Glutamatergic neuron (in vitro differentiated cells): Measurements from ENCODE around the gene UBAC2. TPM values are rescaled to one million over a fixed set of nuclear protein-coding genes. Genes with fewer than 3 reads are reported as not detected.

Experiments
- DNase-seq: peaks from one replicate; pipeline ENCODE4 v3.0.0; 2022
- H3K27ac Mint-ChIP-seq: one replicate; pipeline ENCODE4 v1.8.0; 2020; ENCODE audit warnings: mild to moderate bottlenecking, mixed read lengths, inconsistent platforms; ENCODE audit not compliant: unreplicated experiment
- H3K27me3 Mint-ChIP-seq: one replicate; pipeline ENCODE4 v1.8.0; 2020; ENCODE audit warnings: mild to moderate bottlenecking, moderate library complexity, mixed read lengths, inconsistent platforms; ENCODE audit not compliant: unreplicated experiment
- H3K36me3 Mint-ChIP-seq: one replicate; pipeline ENCODE4 v1.8.0; 2020; ENCODE audit warnings: mild to moderate bottlenecking, mixed read lengths, inconsistent platforms; ENCODE audit not compliant: unreplicated experiment
- H3K4me1 Mint-ChIP-seq: one replicate; pipeline ENCODE4 v1.8.0; 2020; ENCODE audit warnings: mild to moderate bottlenecking, low read depth, mixed read lengths, inconsistent platforms; ENCODE audit not compliant: unreplicated experiment
- H3K4me3 Mint-ChIP-seq: one replicate; pipeline ENCODE4 v1.8.0; 2020; ENCODE audit warnings: mild to moderate bottlenecking, mixed read lengths, inconsistent platforms; ENCODE audit not compliant: unreplicated experiment
- H3K9me3 Mint-ChIP-seq: one replicate; pipeline ENCODE4 v1.8.0; 2020; ENCODE audit warnings: mild to moderate bottlenecking, moderate library complexity, mixed read lengths, inconsistent platforms; ENCODE audit not compliant: unreplicated experiment
- CTCF ChIP-seq: fragments of 200-600 bp; sonication (generic); IDR thresholded peaks from one replicate; pipeline ENCODE4 v1.5.0; 2021; ENCODE audit not compliant: partially characterized antibody, unreplicated experiment
- total RNA-seq: library from RNA; stranded (reverse); fragmentation: NEBNext Ultra II Directional; extraction: Animal tissue kit (Norgen Biotek cat#: 25700); gene quantifications from one replicate; pipeline ENCODE4 v1.2.1, GENCODE V29; 2021; ENCODE audit not compliant: unreplicated experiment

UBAC2 gene
- total RNA-seq, 1 donor from 2014 or later: 33.3 TPM

- peaks cover 2% of the 10 kb centered on the region for H3K27me3 Mint-ChIP-seq
- TF ChIP-seq CTCF: no peak
- peaks cover 16% of the 10 kb centered on the region for H3K4me1 Mint-ChIP-seq
- H3K4me3 Mint-ChIP-seq: no peak overlapping the region
- H3K9me3 Mint-ChIP-seq: peaks cover 2% of the 10 kb centered on the region
- no peak for DNase-seq
- H3K27ac Mint-ChIP-seq: no peak overlapping the region
- H3K36me3 Mint-ChIP-seq: peaks cover 5% of the 10 kb centered on the region
These were observed 56.6 kb downstream of the UBAC2 start for GRCh38 chr13:99257291-99257690.

- H3K4me1 Mint-ChIP-seq: peaks cover 16% of the 10 kb centered on the region
- H3K4me3 Mint-ChIP-seq: no peak within 1 kb of the TSS
- H3K36me3 Mint-ChIP-seq: peaks cover 5% of the 10 kb centered on the region
- DNase-seq: no peak
- H3K27ac Mint-ChIP-seq: no peak within 1 kb of the TSS
- H3K9me3 Mint-ChIP-seq: peaks cover 2% of the 10 kb centered on the region
- peaks cover 2% of the 10 kb centered on the region for H3K27me3 Mint-ChIP-seq
- TF ChIP-seq CTCF: no peak
These were observed 57.7 kb downstream of the UBAC2 start, which contains the start of gene GPR18 for GRCh38 chr13:99258210-99258860. TSS of gene GPR18 (minus strand) at chr13:99258379. CDS start at chr13:99255872, 2,507 bp downstream.

- Mint-ChIP-seq H3K4me1 (peaks cover 21% of the 10 kb centered on the region), H3K27ac (no peak overlapping the region), H3K36me3 (peaks cover 5% of the 10 kb centered on the region), H3K9me3 (peaks cover 2% of the 10 kb centered on the region), H3K27me3 (peaks cover 2% of the 10 kb centered on the region), H3K4me3 (no peak overlapping the region)
- no peak for DNase-seq
- TF ChIP-seq CTCF: no peak
These were observed 58.3 kb downstream of the UBAC2 start for GRCh38 chr13:99258946-99259345.

- DNase-seq: no peak
- H3K9me3 Mint-ChIP-seq: peaks cover 4% of the 10 kb centered on the region
- H3K4me1 Mint-ChIP-seq: peaks cover 15% of the 10 kb centered on the region
- no peak overlapping the region for H3K4me3 Mint-ChIP-seq
- TF ChIP-seq CTCF: no peak
- no peak overlapping the region for H3K27ac Mint-ChIP-seq
- peaks cover 2% of the 10 kb centered on the region for H3K27me3 Mint-ChIP-seq
- peaks cover 5% of the 10 kb centered on the region for H3K36me3 Mint-ChIP-seq
These were observed 59.6 kb downstream of the UBAC2 start for GRCh38 chr13:99260216-99260615.

- Mint-ChIP-seq H3K36me3 (peaks cover 5% of the 10 kb centered on the region), H3K4me3 (no peak overlapping the region), H3K27me3 (peaks cover 2% of the 10 kb centered on the region), H3K4me1 (peaks cover 12% of the 10 kb centered on the region), H3K9me3 (peaks cover 4% of the 10 kb centered on the region), H3K27ac (peak overlapping the region; percentile 83)
- peak; percentile 54 for DNase-seq
- TF ChIP-seq CTCF: peak; percentile 17
These were observed 60.4 kb downstream of the UBAC2 start for GRCh38 chr13:99261059-99261458.
